Endothelial cell of umbilical vein (primary cell): ENCODE results near the gene PXN. TPM values are rescaled to one million over a fixed set of nuclear protein-coding genes. Genes with fewer than 3 reads are reported as not detected.

ENCODE experiments used
- BruUV-seq: library from RNA; stranded (reverse); fragments of 400-500 nt; replicated peaks from 2 replicates; lab custom pipeline; 2021; lab: Mats Ljungman, UMichigan
- CTCF ChIA-PET: fragments of 300-600, 350-600 bp; sonication (Branson Sonifier 250); formaldehyde crosslinking; loops from one replicate; lab custom pipeline; 2021; ENCODE audit warnings: antibody characterized with exemption, inconsistent platforms; lab: Charles Lee
- POLR2A ChIA-PET: fragments of 300-600, 350-600 bp; sonication (Branson Sonifier 250); formaldehyde crosslinking; loops from one replicate; lab custom pipeline; 2021; ENCODE audit warnings: antibody characterized with exemption, inconsistent platforms; lab: Charles Lee
- DNase-seq: peaks from one replicate; pipeline ENCODE4 v3.0.0-alpha.2; 2011; ENCODE audit warnings: low read depth, low spot score
- FAIRE-seq: peaks from 2 replicates; lab custom pipeline; 2011; peaks lifted over from hg19 to GRCh38; lab: Jason Lieb, UNC
- H2AFZ ChIP-seq: 2 replicates; pipeline ENCODE4 v1.6.0; 2012; ENCODE audit warnings: low read depth, low read length, control low read depth, inconsistent platforms
- H3K27ac ChIP-seq: 2 replicates; pipeline ENCODE4 v1.5.1; 2011; ENCODE audit warnings: low read depth, mild to moderate bottlenecking, control low read depth, low read length, moderate library complexity; ENCODE audit not compliant: insufficient read depth
- H3K27me3 ChIP-seq, 2 experiments: 2 replicates each; pipeline versions ENCODE4 v1.6.0 to v1.6.1; 2011; ENCODE audit warnings: low read length in 2 of 2, mixed read lengths in 1 of 2; ENCODE audit not compliant: control insufficient read depth in 2 of 2, insufficient read depth in 2 of 2
- H3K36me3 ChIP-seq, 2 experiments: 2 replicates in 1 of 2; 3 replicates in 1 of 2; pipeline ENCODE4 v1.5.1; 2011; ENCODE audit warnings: low read length in 2 of 2, mild to moderate bottlenecking in 1 of 2, moderate library complexity in 1 of 2; ENCODE audit not compliant: control insufficient read depth in 2 of 2, insufficient read depth in 2 of 2; ENCODE audit errors: extremely low read depth in 1 of 2
- H3K4me1 ChIP-seq: 3 replicates; pipeline ENCODE4 v1.5.1; 2011; ENCODE audit warnings: mild to moderate bottlenecking, low read length; ENCODE audit not compliant: control insufficient read depth, insufficient read depth; ENCODE audit errors: extremely low read depth
- H3K4me2 ChIP-seq: 2 replicates; pipeline ENCODE4 v1.6.1; 2011; ENCODE audit warnings: low read length, control low read depth, mixed read lengths; ENCODE audit not compliant: insufficient read depth
- H3K4me3 ChIP-seq, 3 experiments: fragments of 200-600 bp in 1 of 3; sonication (generic), shearing (Covaris generic) in 1 of 3; replicated peaks in 1 of 3; 2 replicates each; pipeline ENCODE4 v1.5.1; 2011 to 2016; ENCODE audit warnings: control low read depth in 3 of 3, low read length in 3 of 3, mild to moderate bottlenecking in 2 of 3, inconsistent platforms in 1 of 3, low read depth in 1 of 3, moderate library complexity in 1 of 3; ENCODE audit not compliant: insufficient read depth in 1 of 3
- H3K79me2 ChIP-seq: 2 replicates; pipeline ENCODE4 v1.6.0; 2012; ENCODE audit warnings: low read length, inconsistent platforms; ENCODE audit not compliant: control insufficient read depth, insufficient read depth
- H3K9ac ChIP-seq: replicated peaks from 2 replicates; pipeline ENCODE3; 2011; ENCODE audit warnings: low read length, control low read depth; ENCODE audit not compliant: insufficient read depth; ENCODE audit errors: extremely low read depth
- H3K9me1 ChIP-seq: replicated peaks from 3 replicates; pipeline ENCODE4 v1.6.0; 2011; ENCODE audit warnings: mild to moderate bottlenecking, low read length; ENCODE audit not compliant: control insufficient read depth, insufficient read depth; ENCODE audit errors: extremely low read depth
- H3K9me3 ChIP-seq: replicated peaks from 2 replicates; pipeline ENCODE4 v1.5.1; 2012; ENCODE audit warnings: low read length, inconsistent platforms; ENCODE audit not compliant: control insufficient read depth, insufficient read depth
- H4K20me1 ChIP-seq: replicated peaks from 2 replicates; pipeline ENCODE3; 2011; ENCODE audit warnings: mild to moderate bottlenecking, low read length; ENCODE audit not compliant: control insufficient read depth, insufficient read depth; ENCODE audit errors: extremely low read depth
- EZH2 ChIP-seq: IDR thresholded peaks from 2 replicates; pipeline ENCODE4 v1.6.1; 2012; ENCODE audit warnings: borderline replicate concordance, low read depth, mild to moderate bottlenecking, moderate library complexity, low read length, inconsistent platforms; ENCODE audit not compliant: severe bottlenecking
- FOS ChIP-seq: IDR thresholded peaks from 2 replicates; pipeline ENCODE4 v1.6.1; 2011; ENCODE audit warnings: mild to moderate bottlenecking, low read length, moderate library complexity, borderline replicate concordance; ENCODE audit not compliant: insufficient read depth
- GATA2 ChIP-seq: IDR thresholded peaks from 2 replicates; pipeline ENCODE4 v1.7.0; 2011; ENCODE audit warnings: low read depth, mild to moderate bottlenecking, moderate library complexity, mixed read lengths, low read length; ENCODE audit not compliant: insufficient read length, insufficient read depth
- JUN ChIP-seq: IDR thresholded peaks from 2 replicates; pipeline ENCODE4 v1.6.1; 2011; ENCODE audit warnings: borderline replicate concordance, low read depth; ENCODE audit not compliant: insufficient read length, insufficient read depth
- MYC ChIP-seq: IDR thresholded peaks from one replicate; pipeline ENCODE4 v1.6.1; 2011; ENCODE audit warnings: mild to moderate bottlenecking, low read depth, low read length
- POLR2A ChIP-seq: IDR thresholded peaks from 2 replicates; pipeline ENCODE4 v1.6.1; 2012; ENCODE audit warnings: low read depth, mild to moderate bottlenecking, control low read depth, low read length
- POLR2AphosphoS5 ChIP-seq: IDR thresholded peaks from 2 replicates; pipeline ENCODE4 v1.6.1; 2012; ENCODE audit warnings: low read depth, mild to moderate bottlenecking, control low read depth, low read length, moderate library complexity; ENCODE audit not compliant: insufficient read depth
- dilution Hi-C: fragments of 300-500 bp; cut with MboI; formaldehyde crosslinking; loops from one replicate; pipeline ENCODE4 v1.15.0; 2019; ENCODE audit warnings: low sequenced_read_pairs; ENCODE audit not compliant: extremely low pct_ligation_motif_present
- intact Hi-C: fragments of 100-400 bp; cut with micrococcal nuclease; formaldehyde crosslinking; loops from one replicate; pipeline ENCODE4 v1.10.0; 2022
- polyA plus RNA-seq, 4 experiments: library from polyadenylated mRNA; depleted of rRNA in 3 of 4; stranded (reverse) in 3 of 4; unstranded in 1 of 4; fragments of >200 nt; gene quantifications; 2 replicates each; pipeline versions ENCODE4 v1.2.1 to v1.2.3, GENCODE V29; 2011 to 2012; ENCODE audit warnings: missing spikeins in 1 of 4
- total RNA-seq: library from RNA; stranded (reverse); gene quantifications from 2 replicates; pipeline ENCODE4 v1.2.3, GENCODE V29; 2021
- TF ChIP-seq, protein P1 (sequence below), 2 donors: IDR thresholded peaks; 1 replicate in 1 of 2; 2 replicates in 1 of 2; pipeline ENCODE4 v1.5.1; 2011; ENCODE audit warnings: low read length in 2 of 2, mild to moderate bottlenecking in 2 of 2, moderate library complexity in 2 of 2, control low read depth in 1 of 2, inconsistent platforms in 1 of 2, low read depth in 1 of 2; ENCODE audit not compliant: insufficient read depth in 1 of 2; ENCODE audit errors: extremely low read depth in 1 of 2
- TF ChIP-seq, protein P2 (sequence below): IDR thresholded peaks from 2 replicates; pipeline ENCODE4 v1.6.1; 2011; ENCODE audit not compliant: insufficient read depth, insufficient read length

PXN gene
- total and polyA plus RNA-seq, 2 donors (not counting 3 experiments of a cell fraction or from before 2014, with no cell fraction given): 132 to 258 TPM

DNA sequence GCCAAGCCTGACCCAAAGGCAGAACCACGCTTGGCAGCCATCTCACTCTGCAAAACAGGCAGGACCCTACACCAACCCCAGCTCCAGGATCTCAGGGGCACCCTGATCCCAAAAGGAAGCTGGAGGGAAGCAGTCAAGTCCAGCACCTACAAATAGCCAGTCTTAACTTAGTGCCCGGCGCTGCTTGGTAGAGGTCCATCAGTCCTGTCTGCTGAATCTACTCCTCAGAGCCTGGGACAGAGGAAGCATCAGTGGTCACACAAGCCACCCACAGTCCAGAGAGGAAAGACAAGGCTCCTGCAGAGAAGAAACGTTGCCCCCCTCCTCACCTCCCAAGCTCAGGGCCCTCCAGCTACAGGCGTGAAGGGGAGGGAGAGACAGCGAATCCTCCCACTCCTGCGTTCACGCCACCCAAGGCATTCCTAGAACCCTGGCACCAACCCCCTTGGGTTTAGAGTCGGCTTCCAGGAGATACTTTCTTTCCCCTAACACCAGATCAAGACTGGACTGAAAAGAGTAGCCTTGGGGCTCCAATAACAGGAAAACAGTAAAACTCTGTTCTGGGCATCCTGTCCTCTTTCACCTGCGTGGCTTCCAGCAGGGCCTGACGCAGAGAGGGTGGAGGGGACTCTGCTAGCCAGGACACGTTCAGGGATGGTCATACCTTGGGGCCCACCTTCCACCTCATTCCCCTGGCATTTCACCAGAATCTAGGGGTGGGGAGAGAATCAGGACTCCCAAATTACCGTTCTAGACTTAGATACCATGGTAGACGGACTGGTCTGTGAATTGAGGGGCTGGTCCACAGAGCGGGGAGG, 1.2 kb downstream of the PXN start:
- Histone ChIP-seq H3K4me1 (peaks cover 56% of the 10 kb centered on the region), H3K9ac (peak overlapping the region; percentile 94), H3K36me3 (peaks cover 0 to 4% of the 10 kb centered on the region in 2 experiments), H3K4me2 (peak overlapping the region; percentile 91), H3K4me3 (peak overlapping the region; percentile 60 to 91 (median 65)), H3K79me2 (peaks cover 62% of the 10 kb centered on the region), H3K9me3 (no peaks in the 10 kb centered on the region), H3K27ac (peak overlapping the region; percentile 58), H3K27me3 (no peaks in the 10 kb centered on the region), H3K9me1 (no peaks in the 10 kb centered on the region), H4K20me1 (no peaks in the 10 kb centered on the region), H2AFZ (no peak overlapping the region)
- CTCF ChIA-PET: interaction anchor here (1.1 to 33.5 kb wide), 9 partner anchors 10 to 63 kb away, joined by 3 to 1402 read pairs (median 21); partner anchors contain the start of genes RNU4-2 and RPLP0
- peak; percentile 82 for FAIRE-seq
- POLR2A ChIA-PET: interaction anchor here (1.8 to 8.9 kb wide), 5 partner anchors 7 to 64 kb away, joined by 8 to 88 read pairs (median 39); partner anchors contain the start of genes RNU4-1, RNU4-2 and RPLP0
- dilution Hi-C loops (no loop called here), intact Hi-C loops (loop anchor here (2.0 kb wide), 1 partner anchor 13 kb away; no protein-coding TSS in a partner anchor)
- TF ChIP-seq JUN (no peak), POLR2A (peak; percentile 41), POLR2AphosphoS5 (no peak)
- DNase-seq: no peak
- BruUV-seq: TSS peak; percentile 49

DNA sequence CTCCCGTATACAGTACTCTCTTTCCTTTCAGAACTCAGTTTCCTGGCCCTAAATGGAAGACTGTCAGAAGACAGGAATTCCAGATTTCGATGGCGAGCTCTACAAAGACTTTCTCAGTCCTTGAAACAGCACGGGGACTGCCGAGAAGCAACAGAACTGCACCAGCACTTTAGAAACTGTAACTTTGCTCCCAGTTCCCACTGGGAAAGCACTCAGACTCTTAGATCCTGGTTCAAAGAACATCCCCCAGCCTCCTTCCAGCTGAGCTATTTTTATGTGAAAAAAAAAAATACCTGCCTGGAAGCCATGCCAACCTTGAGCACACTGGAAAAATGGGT, 1.8 kb downstream of the PXN start:
- H3K27ac ChIP-seq: peak overlapping the region; percentile 58
- CTCF ChIA-PET: interaction anchor here (1.1 to 33.5 kb wide), 6 partner anchors 11 to 63 kb away, joined by 3 to 1402 read pairs (median 13); partner anchors contain the start of genes RNU4-2 and RPLP0
- dilution Hi-C loops (no loop called here), intact Hi-C loops (loop anchor here (2.0 kb wide), 1 partner anchor 13 kb away; no protein-coding TSS in a partner anchor)
- DNase-seq (no peak), FAIRE-seq (no peak)
- H3K9me3 ChIP-seq: no peaks in the 10 kb centered on the region
- H2AFZ ChIP-seq: no peak overlapping the region
- no peak for TF ChIP-seq EZH2
- TF ChIP-seq POLR2AphosphoS5: no peak
- TF ChIP-seq, protein P1, sequence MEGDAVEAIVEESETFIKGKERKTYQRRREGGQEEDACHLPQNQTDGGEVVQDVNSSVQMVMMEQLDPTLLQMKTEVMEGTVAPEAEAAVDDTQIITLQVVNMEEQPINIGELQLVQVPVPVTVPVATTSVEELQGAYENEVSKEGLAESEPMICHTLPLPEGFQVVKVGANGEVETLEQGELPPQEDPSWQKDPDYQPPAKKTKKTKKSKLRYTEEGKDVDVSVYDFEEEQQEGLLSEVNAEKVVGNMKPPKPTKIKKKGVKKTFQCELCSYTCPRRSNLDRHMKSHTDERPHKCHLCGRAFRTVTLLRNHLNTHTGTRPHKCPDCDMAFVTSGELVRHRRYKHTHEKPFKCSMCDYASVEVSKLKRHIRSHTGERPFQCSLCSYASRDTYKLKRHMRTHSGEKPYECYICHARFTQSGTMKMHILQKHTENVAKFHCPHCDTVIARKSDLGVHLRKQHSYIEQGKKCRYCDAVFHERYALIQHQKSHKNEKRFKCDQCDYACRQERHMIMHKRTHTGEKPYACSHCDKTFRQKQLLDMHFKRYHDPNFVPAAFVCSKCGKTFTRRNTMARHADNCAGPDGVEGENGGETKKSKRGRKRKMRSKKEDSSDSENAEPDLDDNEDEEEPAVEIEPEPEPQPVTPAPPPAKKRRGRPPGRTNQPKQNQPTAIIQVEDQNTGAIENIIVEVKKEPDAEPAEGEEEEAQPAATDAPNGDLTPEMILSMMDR (IDR thresholded peaks at IDR 0.05; ENCODE audit: extremely low read depth in 1 of 2, insufficient read depth in 1 of 2, low read depth in 1 of 2, low read length in 2 of 2): no peak
- TF ChIP-seq POLR2A: no peak
- TF ChIP-seq JUN: no peak
- no peak for TF ChIP-seq MYC
- no peak for TF ChIP-seq GATA2
- no peak for TF ChIP-seq FOS
- TF ChIP-seq, protein P2, sequence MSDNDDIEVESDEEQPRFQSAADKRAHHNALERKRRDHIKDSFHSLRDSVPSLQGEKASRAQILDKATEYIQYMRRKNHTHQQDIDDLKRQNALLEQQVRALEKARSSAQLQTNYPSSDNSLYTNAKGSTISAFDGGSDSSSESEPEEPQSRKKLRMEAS: no peak
- peaks cover 0 to 4% of the 10 kb centered on the region in 2 experiments for H3K36me3 ChIP-seq
- H3K9ac ChIP-seq: peak overlapping the region; percentile 94
- peak overlapping the region; percentile 91 for H3K4me2 ChIP-seq
- no TSS peak for BruUV-seq
- no peaks in the 10 kb centered on the region for H3K9me1 ChIP-seq
- H3K79me2 ChIP-seq: peaks cover 68% of the 10 kb centered on the region
- H4K20me1 ChIP-seq: no peaks in the 10 kb centered on the region
- POLR2A ChIA-PET: interaction anchor here (1.0 to 8.9 kb wide), 5 partner anchors 22 to 63 kb away, joined by 4 to 88 read pairs (median 39); partner anchors contain the start of genes RNU4-1, RNU4-2 and RPLP0
- peaks cover 58% of the 10 kb centered on the region for H3K4me1 ChIP-seq
- peak overlapping the region; percentile 60 to 91 (median 65) for H3K4me3 ChIP-seq
- no peaks in the 10 kb centered on the region for H3K27me3 ChIP-seq
